ENCODE data around the gene WASL. TPM values are rescaled to one million over a fixed set of nuclear protein-coding genes. Genes with fewer than 3 reads are reported as not detected.

Gene WASL
- polyA plus RNA-seq (2011; rRNA removed) (18.5 and 21.2 TPM in 2 replicates), polyA plus RNA-seq (2017; fragmentation: RNase III; extraction: RNeasy Plus Mini Kit Qiagen cat#74134 plus additional on column Dnase treatment) (18.6 to 21.0 TPM (median 20.2 TPM) in 3 replicates), polyA minus RNA-seq (2011; rRNA and poly(A)+ RNA removed) (6.2 and 7.5 TPM in 2 replicates)
- polyA plus RNA-seq (2012; cell fraction: cytosol; rRNA removed), result 7.1 and 9.5 TPM in 2 replicates
- polyA plus RNA-seq (2012; cell fraction: nucleus; rRNA removed), result 5.2 and 5.6 TPM in 2 replicates

DNA sequence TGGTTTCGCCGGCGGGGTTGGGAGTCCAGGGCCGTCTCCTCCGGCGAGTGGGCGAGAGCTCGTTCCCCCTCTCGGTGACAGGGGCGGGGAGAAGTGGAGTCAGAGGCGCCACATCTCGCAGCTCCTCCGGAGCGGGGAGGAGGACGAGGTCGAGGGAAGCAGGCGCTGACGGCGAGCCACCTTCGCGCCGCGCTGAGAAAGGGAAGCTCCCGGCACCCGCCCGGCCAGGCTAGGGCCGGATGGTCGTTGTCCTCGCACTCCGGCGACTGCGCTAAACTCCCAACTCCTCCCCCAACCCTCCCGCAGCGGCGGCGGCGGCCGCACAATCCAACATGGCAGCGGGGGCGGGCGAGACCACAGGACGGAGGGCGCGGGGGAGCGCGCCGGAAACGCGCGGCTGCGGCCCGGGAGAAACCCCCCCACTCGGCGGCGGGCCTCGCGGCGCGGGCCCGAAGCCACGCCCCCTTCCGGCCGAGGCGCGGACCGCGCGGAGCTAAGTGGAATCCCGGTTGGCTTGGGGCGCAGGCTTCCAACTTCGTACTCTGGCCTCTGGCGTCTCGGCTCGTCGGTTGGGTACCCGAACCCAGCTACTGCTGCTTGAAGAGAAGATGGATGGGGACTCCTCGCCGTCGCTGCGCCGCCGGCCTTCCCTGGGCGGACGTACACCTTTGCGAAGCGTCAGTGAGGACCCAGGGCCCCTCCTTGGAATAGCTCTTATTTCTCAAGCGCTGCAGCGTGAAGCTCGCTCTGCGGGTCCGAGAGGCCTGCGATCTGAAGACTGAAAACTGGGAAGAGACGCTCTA is at the start of gene WASL:
TSS of gene WASL (minus strand) at position 270 of the 803 bp plus-strand sequence. CDS start at position 1, 269 bp downstream.
- peaks cover 39% of the 10 kb centered on the region for H3K4me1 ChIP-seq
- FAIRE-seq, result no peak

GRCh38 chr7:123797673-123798531 is 49.1 kb upstream of the WASL start:
- no peaks in the 10 kb centered on the region for H3K9me3 ChIP-seq
- H3K27ac ChIP-seq, result no peak overlapping the region
- FAIRE-seq (no peak), ATAC-seq (peak; percentile 66 to 86), DNase-seq (ENCODE audit: low read depth in 1 of 2, low spot score in 1 of 2) (peak; percentile 7 to 54)
- no peak overlapping the region for H3K4me3 ChIP-seq
- 0 out of 3 replicates have a peak overlapping the region, but pooled peaks have one; percentile 1 for H3K4me2 ChIP-seq
- 46% methylated on average over 2 of the region's 2 CpGs for WGBS (ENCODE audit: missing lambda C conversion rate)
- POLR2A ChIA-PET, result no interaction called here
- CTCF ChIA-PET, result interaction anchor here (0.5 to 5.4 kb wide), 44 partner anchors 9 to 1003 kb away, joined by 3 to 75 read pairs (median 3); partner anchors contain the start of genes HYAL4 and WASL
- H3K4me1 ChIP-seq, result peaks cover 4% of the 10 kb centered on the region; the same call in 1 of the 3 replicates
- peak; percentile 30 to 36; a peak in 2 of 4 replicates for TF ChIP-seq CEBPB (IDR thresholded peaks at IDR 0.05)
- TF ChIP-seq SMC3 (IDR thresholded peaks at IDR 0.05), result peak; percentile 89
- TF ChIP-seq ATOH8 (CRISPR knock-in tag; IDR thresholded peaks at IDR 0.05; ENCODE audit: low read depth), result no peak
- peak; percentile 87 for TF ChIP-seq CTCF (IDR thresholded peaks at IDR 0.05)
- no peak for TF ChIP-seq HOXA7 (CRISPR knock-in tag; IDR thresholded peaks at IDR 0.05)
- TF ChIP-seq RAD21 (conservative IDR thresholded peaks at IDR 0.05 in 1 of 2, IDR thresholded peaks at IDR 0.05 in 1 of 2), result peak; percentile 81 to 89
- TF ChIP-seq BHLHE40 (IDR thresholded peaks at IDR 0.05; ENCODE audit: low read depth, low read length), result no peak
- TF ChIP-seq MAFK (IDR thresholded peaks at IDR 0.05; ENCODE audit: partially characterized antibody), result peak; percentile 12

More for the DNA sequence above, at the start of gene WASL:
- Histone ChIP-seq H3K4me2 (peak within 1 kb of the TSS; percentile 96), H3K27ac (peak within 1 kb of the TSS; percentile 94 to 96), H3K4me3 (peak within 1 kb of the TSS; percentile 97), H3K9me3 (no peaks in the 10 kb centered on the region)
- peak; percentile 84 to 92; a peak in 4 of 5 replicates for TF ChIP-seq JUN (IDR thresholded peaks at IDR 0.05)
- TF ChIP-seq TFCP2L1 (CRISPR knock-in tag; IDR thresholded peaks at IDR 0.05), result peak; percentile 40; the same call in 1 of the 2 replicates
- TF ChIP-seq, protein P1, sequence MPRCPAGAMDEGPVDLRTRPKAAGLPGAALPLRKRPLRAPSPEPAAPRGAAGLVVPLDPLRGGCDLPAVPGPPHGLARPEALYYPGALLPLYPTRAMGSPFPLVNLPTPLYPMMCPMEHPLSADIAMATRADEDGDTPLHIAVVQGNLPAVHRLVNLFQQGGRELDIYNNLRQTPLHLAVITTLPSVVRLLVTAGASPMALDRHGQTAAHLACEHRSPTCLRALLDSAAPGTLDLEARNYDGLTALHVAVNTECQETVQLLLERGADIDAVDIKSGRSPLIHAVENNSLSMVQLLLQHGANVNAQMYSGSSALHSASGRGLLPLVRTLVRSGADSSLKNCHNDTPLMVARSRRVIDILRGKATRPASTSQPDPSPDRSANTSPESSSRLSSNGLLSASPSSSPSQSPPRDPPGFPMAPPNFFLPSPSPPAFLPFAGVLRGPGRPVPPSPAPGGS (IDR thresholded peaks at IDR 0.05), result peak; percentile 82; the same call in 2 of the 3 replicates
- TF ChIP-seq RAD21 (conservative IDR thresholded peaks at IDR 0.05 in 1 of 2, IDR thresholded peaks at IDR 0.05 in 1 of 2), result peak in 1 of 2 experiments; percentile 21; a peak in 1 of 5 replicates
- peak; percentile 75; the same call in 1 of the 2 replicates for TF ChIP-seq ELK1 (IDR thresholded peaks at IDR 0.05; ENCODE audit: low read depth, low read length)
- TF ChIP-seq, protein P2, sequence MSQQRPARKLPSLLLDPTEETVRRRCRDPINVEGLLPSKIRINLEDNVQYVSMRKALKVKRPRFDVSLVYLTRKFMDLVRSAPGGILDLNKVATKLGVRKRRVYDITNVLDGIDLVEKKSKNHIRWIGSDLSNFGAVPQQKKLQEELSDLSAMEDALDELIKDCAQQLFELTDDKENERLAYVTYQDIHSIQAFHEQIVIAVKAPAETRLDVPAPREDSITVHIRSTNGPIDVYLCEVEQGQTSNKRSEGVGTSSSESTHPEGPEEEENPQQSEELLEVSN (IDR thresholded peaks at IDR 0.05; ENCODE audit: borderline replicate concordance, low read depth), result no peak; the same call in 1 of the 2 replicates
- TF ChIP-seq CBX8 (IDR thresholded peaks at IDR 0.05), result no peak
- TF ChIP-seq ESRRA (IDR thresholded peaks at IDR 0.05; ENCODE audit: borderline replicate concordance, low read length), result no peak
- peak; percentile 70 for TF ChIP-seq PHF8 (IDR thresholded peaks at IDR 0.05; ENCODE audit: borderline replicate concordance, low read depth)
- peak; percentile 71 for TF ChIP-seq GATA3 (IDR thresholded peaks at IDR 0.05; ENCODE audit: borderline replicate concordance)
- TF ChIP-seq MYC (IDR thresholded peaks at IDR 0.05; ENCODE audit: borderline replicate concordance, low read length), result peak; percentile 78
- no peak for TF ChIP-seq RFX5 (IDR thresholded peaks at IDR 0.05)
- peak; percentile 67; the same call in 1 of the 2 replicates for TF ChIP-seq BHLHE40 (IDR thresholded peaks at IDR 0.05; ENCODE audit: low read depth, low read length)
- TF ChIP-seq MAX (IDR thresholded peaks at IDR 0.05), result peak; percentile 64
- TF ChIP-seq POLR2A (IDR thresholded peaks at IDR 0.05; ENCODE audit: low read length), result peak; percentile 58
- ChIA-PET CTCF (interaction anchor here (0.6 to 3.8 kb wide), 17 partner anchors 9 to 123 kb away, joined by 3 to 16 read pairs (median 4); partner anchors contain the start of gene HYAL4), POLR2A (interaction anchor here (0.6 to 3.0 kb wide), 24 partner anchors 9 to 1181 kb away, joined by 3 to 28 read pairs (median 4); partner anchors contain the start of genes NDUFA5 and POT1)
- DNase-seq (ENCODE audit: low read depth in 1 of 2, low spot score in 1 of 2) (peak; percentile 73 to 94), ATAC-seq (peak; percentile 80 to 88)
- WGBS (ENCODE audit: missing lambda C conversion rate), result under 1% methylated on average over 46 of the region's 93 CpGs

Data from A549 (cell line).